IPS DF 6.9 (cell line): ENCODE measurements around the gene NLGN3.

ENCODE experiments used
- DNase-seq: peaks from one replicate; pipeline ENCODE4 v3.0.0-alpha.2; 2013; ENCODE audit warnings: low read depth, low spot score
- H3K27ac ChIP-seq: one replicate; pipeline ENCODE4 v1.5.1; 2013; ENCODE audit warnings: low read length, control low read depth
- H3K27me3 ChIP-seq: 2 replicates; pipeline ENCODE4 v1.6.1; 2013; ENCODE audit warnings: mild to moderate bottlenecking, low read length; ENCODE audit not compliant: control insufficient read depth, insufficient read depth
- H3K36me3 ChIP-seq: 2 replicates; pipeline ENCODE4 v1.6.1; 2013; ENCODE audit warnings: low read length; ENCODE audit not compliant: control insufficient read depth, insufficient read depth
- H3K4me1 ChIP-seq: 2 replicates; pipeline ENCODE4 v1.6.1; 2013; ENCODE audit warnings: low read length; ENCODE audit not compliant: control insufficient read depth, insufficient read depth
- H3K4me3 ChIP-seq: 2 replicates; pipeline ENCODE4 v1.5.1; 2013; ENCODE audit warnings: mild to moderate bottlenecking, low read length
- H3K9me3 ChIP-seq: 2 replicates; pipeline ENCODE4 v1.6.1; 2013; ENCODE audit warnings: low read length, inconsistent platforms; ENCODE audit not compliant: control insufficient read depth, insufficient read depth
- WGBS: extraction: QIAGEN DNeasy Blood & Tissue Kit; methylation state at CpG from one replicate; pipeline ENCODE4 v1.1.7; 2013; ENCODE audit warnings: mixed read lengths, missing lambda C conversion rate; ENCODE audit not compliant: insufficient read length, insufficient coverage; 5-methylcytosine and 5-hydroxymethylcytosine counted together

NLGN3 gene

DNA sequence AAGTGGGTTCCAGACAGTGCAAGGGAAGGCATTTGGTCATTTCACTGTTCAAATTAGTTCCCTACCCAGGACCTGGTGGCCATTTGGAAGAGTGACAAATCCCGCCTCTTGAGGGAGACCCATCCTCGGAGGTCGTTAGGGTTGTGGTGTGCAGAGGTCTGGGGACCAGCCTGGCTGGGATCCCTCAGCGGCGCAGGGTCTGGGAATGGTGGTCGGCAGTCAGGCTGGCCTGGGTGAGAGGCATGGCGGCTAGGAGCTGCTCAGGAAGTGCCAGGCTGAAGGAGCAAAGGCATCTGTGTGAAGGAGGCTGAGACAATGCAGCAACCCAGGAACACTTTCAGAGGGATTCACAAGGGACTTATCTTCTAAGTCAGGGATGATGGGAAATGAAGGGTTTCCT is 6.7 kb downstream of the NLGN3 start:
- Histone ChIP-seq H3K4me3 (no peak overlapping the region), H3K27me3 (no peaks in the 10 kb centered on the region), H3K9me3 (no peaks in the 10 kb centered on the region), H3K27ac (no peak overlapping the region), H3K36me3 (no peaks in the 10 kb centered on the region), H3K4me1 (no peaks in the 10 kb centered on the region; the same call in 1 of the 2 replicates)
- no CpG with 5 or more reads among the region's 7 CpGs for WGBS
- no peak for DNase-seq

DNA sequence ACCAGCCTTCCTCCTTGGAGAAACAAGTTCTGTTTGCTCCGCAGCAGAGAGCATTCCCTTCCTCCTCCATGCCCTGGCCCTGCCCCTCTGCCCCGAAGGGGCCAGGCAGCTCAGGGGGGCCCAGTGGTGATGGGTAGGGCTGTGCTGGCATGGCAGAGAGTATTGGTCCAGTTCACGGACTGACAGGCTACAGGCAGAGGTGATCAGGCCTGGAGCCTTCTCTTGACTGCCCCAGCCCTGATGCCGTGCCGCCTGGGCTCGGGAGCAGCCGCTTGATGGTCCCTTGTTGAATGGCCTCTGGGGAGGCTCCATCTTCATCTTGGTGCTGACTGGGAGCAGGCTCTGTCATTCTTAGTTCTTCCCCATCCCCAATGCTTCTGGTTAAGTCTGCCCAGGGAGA is 9.6 kb downstream of the NLGN3 start:
- no peak overlapping the region for H3K27ac ChIP-seq
- no peak for DNase-seq
- H3K9me3 ChIP-seq, result no peaks in the 10 kb centered on the region
- no peaks in the 10 kb centered on the region for H3K36me3 ChIP-seq
- no peaks in the 10 kb centered on the region for H3K4me1 ChIP-seq
- H3K27me3 ChIP-seq, result no peaks in the 10 kb centered on the region
- no peak overlapping the region for H3K4me3 ChIP-seq
- no CpG with 5 or more reads among the region's 7 CpGs for WGBS

DNA sequence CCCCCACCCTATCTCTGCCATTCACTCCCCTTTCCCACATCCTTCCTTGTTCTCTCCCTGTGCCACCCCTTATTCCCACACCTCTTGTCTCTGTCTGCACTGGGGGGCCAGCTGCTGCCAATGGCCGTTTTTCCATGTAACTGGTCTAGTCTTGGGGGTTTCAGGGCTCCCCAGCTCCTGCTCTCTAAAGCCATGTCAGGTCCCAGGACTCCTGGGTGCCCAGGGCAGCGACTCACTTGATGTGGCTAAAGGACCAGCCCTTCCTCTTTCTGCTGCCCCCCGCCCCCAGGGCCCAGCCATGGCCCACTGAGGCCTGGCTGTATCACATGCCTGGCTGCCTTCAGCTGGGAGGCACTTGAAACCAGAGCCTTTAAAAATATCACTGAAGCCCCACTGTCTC is 10.0 kb downstream of the NLGN3 start:
- Histone ChIP-seq H3K27me3 (no peaks in the 10 kb centered on the region), H3K4me1 (no peaks in the 10 kb centered on the region), H3K9me3 (no peaks in the 10 kb centered on the region), H3K4me3 (no peak overlapping the region), H3K27ac (no peak overlapping the region), H3K36me3 (no peaks in the 10 kb centered on the region)
- DNase-seq, result no peak
- WGBS, result no CpG with 5 or more reads among the region's 3 CpGs

DNA sequence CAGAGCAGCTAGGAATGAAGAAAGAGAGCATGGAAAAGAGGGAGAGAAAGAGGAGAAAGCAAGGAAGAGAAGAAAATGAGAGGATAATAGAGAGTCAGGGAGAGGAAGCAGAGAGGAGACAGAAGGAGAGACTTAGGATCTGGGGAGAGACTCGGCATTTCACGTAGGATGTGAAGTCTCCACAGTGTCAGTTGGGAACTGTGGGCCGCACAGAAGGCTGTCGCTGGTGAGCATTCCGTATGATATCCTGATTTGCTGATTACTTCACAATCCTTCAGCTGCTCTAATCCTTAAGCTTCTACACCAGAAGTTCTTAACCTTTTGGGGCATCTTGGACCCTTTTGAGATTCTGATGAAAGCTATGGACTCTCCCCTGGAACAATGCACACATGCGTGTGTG is 14.0 kb downstream of the NLGN3 start:
- Histone ChIP-seq H3K27ac (no peak overlapping the region), H3K9me3 (no peaks in the 10 kb centered on the region), H3K4me3 (no peak overlapping the region), H3K36me3 (no peaks in the 10 kb centered on the region), H3K4me1 (no peaks in the 10 kb centered on the region), H3K27me3 (no peaks in the 10 kb centered on the region)
- WGBS, result no CpG with 5 or more reads among the region's 6 CpGs
- no peak for DNase-seq

DNA sequence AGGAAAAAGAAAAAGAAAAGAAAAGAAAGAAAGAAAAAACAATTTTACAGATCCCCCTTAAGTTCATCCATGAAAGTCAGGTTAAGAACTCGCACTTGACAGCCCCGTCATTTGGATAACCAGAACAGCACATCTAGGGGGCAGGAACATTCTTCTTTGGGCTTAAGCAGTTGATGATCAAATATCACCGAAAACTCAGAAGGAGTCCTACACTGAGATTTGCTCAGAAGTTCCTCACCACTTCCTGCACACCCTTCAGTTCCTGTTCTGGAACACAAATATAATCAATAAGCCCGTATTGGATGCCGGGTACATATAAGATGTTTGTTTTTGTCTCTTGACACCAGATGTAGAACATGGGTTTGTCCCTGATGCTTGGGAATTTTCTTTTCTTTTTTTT is 14.7 kb downstream of the NLGN3 start:
- WGBS, result no CpG with 5 or more reads among the region's 5 CpGs
- H3K4me1 ChIP-seq, result no peaks in the 10 kb centered on the region
- H3K36me3 ChIP-seq, result no peaks in the 10 kb centered on the region
- H3K27ac ChIP-seq, result no peak overlapping the region
- DNase-seq, result no peak
- no peaks in the 10 kb centered on the region for H3K9me3 ChIP-seq
- no peaks in the 10 kb centered on the region for H3K27me3 ChIP-seq
- no peak overlapping the region for H3K4me3 ChIP-seq

DNA sequence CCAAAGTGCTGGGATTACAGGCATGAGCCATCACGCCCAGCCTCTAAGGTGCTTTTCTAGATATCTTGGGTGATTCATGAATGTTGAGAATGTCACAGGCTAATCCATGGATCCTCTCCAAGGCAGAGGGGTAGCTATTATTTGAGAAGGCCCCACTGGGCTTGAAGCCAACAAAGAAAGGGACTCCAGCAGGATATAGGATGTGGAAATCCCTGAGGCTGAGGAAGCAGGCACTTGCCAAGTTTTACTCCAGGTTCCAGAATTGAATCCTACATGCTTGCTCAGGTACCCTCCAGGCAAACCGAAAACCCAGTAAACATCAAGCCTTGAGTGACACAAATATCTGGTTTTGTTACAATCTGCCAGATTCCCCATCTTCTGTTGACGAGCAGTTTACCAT is 15.8 kb downstream of the NLGN3 start:
- Histone ChIP-seq H3K4me3 (no peak overlapping the region), H3K9me3 (no peaks in the 10 kb centered on the region), H3K36me3 (no peaks in the 10 kb centered on the region), H3K27ac (no peak overlapping the region), H3K4me1 (no peaks in the 10 kb centered on the region), H3K27me3 (no peaks in the 10 kb centered on the region)
- WGBS, result no CpG with 5 or more reads among the region's 3 CpGs
- no peak for DNase-seq

DNA sequence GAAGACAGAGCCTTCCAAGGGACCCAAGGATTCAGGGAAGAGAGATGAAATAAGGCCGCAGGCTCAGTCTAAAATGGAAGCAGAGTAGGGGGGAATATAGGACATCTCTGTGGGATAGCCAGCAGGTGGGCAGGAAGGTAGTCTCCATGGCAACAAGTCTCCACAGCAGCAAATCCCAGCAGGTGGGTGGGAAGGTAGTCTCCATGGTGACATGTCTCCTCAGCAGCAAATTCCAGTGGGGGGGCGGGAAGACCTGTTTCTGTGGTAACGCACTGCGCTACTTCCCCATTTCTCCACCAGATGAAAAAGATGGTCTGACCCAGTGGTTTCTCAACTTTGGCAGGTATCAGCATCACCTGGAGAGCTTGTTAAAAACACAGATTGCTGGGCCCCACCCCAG is 18.3 kb downstream of the NLGN3 start:
- Histone ChIP-seq H3K4me1 (no peaks in the 10 kb centered on the region), H3K9me3 (no peaks in the 10 kb centered on the region), H3K27me3 (no peaks in the 10 kb centered on the region), H3K4me3 (no peak overlapping the region), H3K36me3 (no peaks in the 10 kb centered on the region), H3K27ac (no peak overlapping the region)
- DNase-seq, result no peak
- WGBS, result no CpG with 5 or more reads among the region's 4 CpGs

DNA sequence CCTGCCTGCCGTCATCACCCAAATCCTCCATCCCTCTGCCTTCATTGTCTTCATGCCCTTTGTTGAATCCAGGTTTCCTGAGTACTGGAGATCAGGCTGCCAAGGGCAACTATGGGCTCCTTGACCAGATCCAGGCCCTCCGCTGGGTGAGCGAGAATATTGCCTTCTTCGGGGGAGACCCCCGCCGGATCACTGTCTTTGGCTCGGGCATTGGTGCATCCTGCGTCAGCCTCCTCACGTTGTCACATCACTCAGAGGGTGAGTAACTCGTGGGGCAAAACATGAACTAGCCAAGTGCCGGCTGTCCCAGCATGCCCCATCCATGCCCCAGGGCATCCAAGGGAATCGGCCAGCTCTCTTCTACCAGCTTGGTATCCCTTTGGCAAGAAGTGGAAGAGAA is 19.4 kb downstream of the NLGN3 start:
- Histone ChIP-seq H3K4me1 (no peaks in the 10 kb centered on the region), H3K27me3 (no peaks in the 10 kb centered on the region), H3K27ac (no peak overlapping the region), H3K36me3 (no peaks in the 10 kb centered on the region), H3K9me3 (no peaks in the 10 kb centered on the region), H3K4me3 (no peak overlapping the region)
- DNase-seq, result no peak
- no CpG with 5 or more reads among the region's 12 CpGs for WGBS

DNA sequence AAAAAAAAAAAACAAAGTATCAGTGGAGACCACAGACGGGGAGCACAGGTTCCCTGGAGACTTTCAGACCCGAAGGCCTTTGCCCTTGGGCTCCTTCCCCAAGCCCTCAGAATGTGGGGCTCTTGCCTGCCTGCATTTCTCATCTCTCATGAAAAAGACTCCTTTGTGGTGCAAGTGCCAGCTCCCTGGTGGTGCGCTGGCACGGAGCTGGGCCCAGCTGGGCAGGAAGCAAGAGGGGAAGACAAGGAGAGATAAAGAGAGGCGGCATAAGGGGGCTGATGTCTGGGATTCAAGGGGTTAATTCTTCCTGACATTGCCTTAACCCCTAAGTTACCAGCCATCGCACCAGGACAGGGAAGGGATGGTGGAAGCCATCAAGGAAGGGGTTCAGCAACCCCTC is 21.8 kb downstream of the NLGN3 start:
- H3K36me3 ChIP-seq, result no peaks in the 10 kb centered on the region
- no peaks in the 10 kb centered on the region for H3K27me3 ChIP-seq
- no CpG with 5 or more reads among the region's 6 CpGs for WGBS
- no peak for DNase-seq
- H3K4me3 ChIP-seq, result no peak overlapping the region
- H3K4me1 ChIP-seq, result peaks cover under 1% of the 10 kb centered on the region; the same call in 1 of the 2 replicates
- no peaks in the 10 kb centered on the region for H3K9me3 ChIP-seq
- no peak overlapping the region for H3K27ac ChIP-seq

DNA sequence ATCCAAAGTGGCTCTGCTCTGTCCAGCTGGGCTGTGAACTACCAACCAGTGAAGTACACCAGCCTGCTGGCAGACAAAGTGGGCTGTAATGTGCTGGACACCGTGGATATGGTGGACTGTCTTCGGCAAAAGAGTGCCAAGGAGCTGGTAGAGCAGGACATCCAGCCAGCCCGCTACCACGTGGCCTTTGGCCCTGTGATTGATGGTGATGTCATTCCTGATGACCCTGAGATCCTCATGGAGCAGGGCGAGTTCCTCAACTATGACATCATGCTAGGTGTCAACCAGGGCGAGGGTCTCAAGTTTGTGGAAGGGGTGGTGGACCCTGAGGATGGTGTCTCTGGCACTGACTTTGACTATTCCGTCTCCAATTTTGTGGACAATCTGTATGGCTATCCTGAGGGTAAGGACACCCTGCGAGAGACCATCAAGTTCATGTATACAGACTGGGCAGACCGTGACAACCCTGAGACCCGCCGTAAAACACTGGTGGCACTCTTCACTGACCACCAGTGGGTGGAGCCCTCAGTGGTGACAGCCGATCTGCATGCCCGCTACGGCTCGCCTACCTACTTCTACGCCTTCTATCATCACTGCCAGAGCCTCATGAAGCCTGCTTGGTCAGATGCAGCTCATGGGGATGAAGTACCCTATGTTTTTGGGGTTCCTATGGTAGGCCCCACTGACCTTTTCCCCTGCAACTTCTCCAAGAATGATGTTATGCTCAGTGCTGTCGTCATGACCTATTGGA is 22.6 kb downstream of the NLGN3 start:
- peaks cover 2% of the 10 kb centered on the region; the same call in 1 of the 2 replicates for H3K4me1 ChIP-seq
- H3K9me3 ChIP-seq, result no peaks in the 10 kb centered on the region
- no peak for DNase-seq
- no peaks in the 10 kb centered on the region for H3K36me3 ChIP-seq
- H3K4me3 ChIP-seq, result no peak overlapping the region
- H3K27ac ChIP-seq, result no peak overlapping the region
- WGBS, result no CpG with 5 or more reads among the region's 17 CpGs
- H3K27me3 ChIP-seq, result no peaks in the 10 kb centered on the region

DNA sequence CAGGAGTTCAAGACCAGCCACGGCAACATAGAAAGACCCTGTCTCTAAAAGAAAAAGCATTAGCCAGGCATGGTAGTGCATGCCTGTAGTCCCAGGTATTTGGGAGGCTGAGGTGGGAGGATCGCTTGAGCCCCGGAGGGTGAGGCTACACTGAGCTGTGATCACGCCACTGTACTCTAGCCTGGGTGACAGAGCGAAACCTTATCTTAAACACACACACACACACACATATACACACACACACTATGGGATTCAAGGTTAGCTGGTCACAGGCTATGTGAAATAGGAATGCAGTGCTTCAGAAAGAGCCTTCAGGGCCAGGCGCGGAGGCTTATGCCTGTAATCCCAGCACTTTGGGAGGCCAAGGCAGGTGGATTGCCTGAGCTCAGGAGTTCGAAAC is 23.5 kb downstream of the NLGN3 start:
- Histone ChIP-seq H3K27ac (no peak overlapping the region), H3K36me3 (no peaks in the 10 kb centered on the region), H3K27me3 (no peaks in the 10 kb centered on the region), H3K4me3 (no peak overlapping the region), H3K4me1 (peaks cover 2% of the 10 kb centered on the region; the same call in 1 of the 2 replicates), H3K9me3 (no peaks in the 10 kb centered on the region)
- DNase-seq, result no peak
- WGBS, result no CpG with 5 or more reads among the region's 8 CpGs
